Peyer's patch (tissue), 4 donors: Measurements from ENCODE around the gene RMDN3. TPM values are rescaled to one million over a fixed set of nuclear protein-coding genes. Genes with fewer than 3 reads are reported as not detected.

Experiments used
- DNase-seq, 3 donors: peaks; one replicate each; pipeline ENCODE4 v3.0.0-alpha.2; 2017 to 2019
- H3K27ac ChIP-seq, 4 donors: fragments of 200-600 bp; sonication (generic); one replicate each; pipeline ENCODE4 v1.5.1; 2016 to 2019
- H3K27me3 ChIP-seq, 2 donors: fragments of 200-600 bp; sonication (generic); one replicate each; pipeline ENCODE4 v1.5.1; 2019
- H3K36me3 ChIP-seq, 3 donors: fragments of 200-600 bp; sonication (generic); one replicate each; pipeline ENCODE4 v1.5.1; 2016 to 2019
- H3K4me1 ChIP-seq, 4 donors: fragments of 200-600 bp; sonication (generic); one replicate each; pipeline ENCODE4 v1.5.1; 2016 to 2019
- H3K4me3 ChIP-seq, 4 donors: fragments of 200-600 bp; sonication (generic); 1 replicate in 3 of 4; 2 replicates in 1 of 4; pipeline ENCODE4 v1.5.1; 2016 to 2019; ENCODE audit warnings: mild to moderate bottlenecking in 1 of 4
- H3K9me3 ChIP-seq, 4 donors: fragments of 200-600 bp; sonication (generic); one replicate each; pipeline ENCODE4 v1.5.1; 2016 to 2019; ENCODE audit warnings: mild to moderate bottlenecking in 1 of 4
- POLR2A ChIP-seq, 2 donors: fragments of 450-650 bp; IDR thresholded peaks; one replicate each; pipeline ENCODE4 v1.5.1; 2017; ENCODE audit warnings: antibody characterized with exemption in 2 of 2, mild to moderate bottlenecking in 2 of 2, moderate library complexity in 2 of 2
- small RNA-seq, 2 donors: library from RNA; depleted of rRNA; stranded (forward); fragments of <200 nt; gene quantifications; one replicate each; pipeline ENCODE3, GENCODE V24; 2016
- total RNA-seq, 4 donors: library from RNA; depleted of rRNA; stranded (reverse); fragments of >200 nt; gene quantifications; one replicate each; pipeline ENCODE4 v1.1.0, GENCODE V29; 2016
- TF ChIP-seq, protein P1 (sequence below), 6 experiments: fragments of 450-650 bp in 4 of 6; fragments of 200-600 bp in 2 of 6; sonication (generic) in 1 of 6; IDR thresholded peaks; one replicate each; pipeline ENCODE4 v1.5.1; 2017 to 2019; ENCODE audit warnings: antibody characterized with exemption in 6 of 6, mild to moderate bottlenecking in 3 of 6, moderate library complexity in 1 of 6

The RMDN3 gene
- total RNA-seq, 4 donors from 2014 or later, result 69.2 to 94.7 (median 74.0) TPM

- peaks cover 0 to 16% (median 6%) of the 10 kb centered on the region in 4 donors for H3K4me1 ChIP-seq
- no peaks in the 10 kb centered on the region for H3K9me3 ChIP-seq
- H3K27ac ChIP-seq, result peak overlapping the region; percentile 96 to 98 (median 98)
- no peaks in the 10 kb centered on the region for H3K27me3 ChIP-seq
- H3K36me3 ChIP-seq, result no peaks in the 10 kb centered on the region
- TF ChIP-seq, protein P1, sequence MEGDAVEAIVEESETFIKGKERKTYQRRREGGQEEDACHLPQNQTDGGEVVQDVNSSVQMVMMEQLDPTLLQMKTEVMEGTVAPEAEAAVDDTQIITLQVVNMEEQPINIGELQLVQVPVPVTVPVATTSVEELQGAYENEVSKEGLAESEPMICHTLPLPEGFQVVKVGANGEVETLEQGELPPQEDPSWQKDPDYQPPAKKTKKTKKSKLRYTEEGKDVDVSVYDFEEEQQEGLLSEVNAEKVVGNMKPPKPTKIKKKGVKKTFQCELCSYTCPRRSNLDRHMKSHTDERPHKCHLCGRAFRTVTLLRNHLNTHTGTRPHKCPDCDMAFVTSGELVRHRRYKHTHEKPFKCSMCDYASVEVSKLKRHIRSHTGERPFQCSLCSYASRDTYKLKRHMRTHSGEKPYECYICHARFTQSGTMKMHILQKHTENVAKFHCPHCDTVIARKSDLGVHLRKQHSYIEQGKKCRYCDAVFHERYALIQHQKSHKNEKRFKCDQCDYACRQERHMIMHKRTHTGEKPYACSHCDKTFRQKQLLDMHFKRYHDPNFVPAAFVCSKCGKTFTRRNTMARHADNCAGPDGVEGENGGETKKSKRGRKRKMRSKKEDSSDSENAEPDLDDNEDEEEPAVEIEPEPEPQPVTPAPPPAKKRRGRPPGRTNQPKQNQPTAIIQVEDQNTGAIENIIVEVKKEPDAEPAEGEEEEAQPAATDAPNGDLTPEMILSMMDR (IDR thresholded peaks at IDR 0.05), result no peak
- TF ChIP-seq POLR2A (IDR thresholded peaks at IDR 0.05), result no peak
- DNase-seq, result peak in 1 of 3 donors; percentile 41
- peak overlapping the region; percentile 74 to 94 (median 86) for H3K4me3 ChIP-seq
These were observed 61.0 kb downstream of the RMDN3 start for GRCh38 chr15:40693904-40694687.

- no peaks in the 10 kb centered on the region for H3K9me3 ChIP-seq
- H3K36me3 ChIP-seq, result no peaks in the 10 kb centered on the region
- peak overlapping the region in 1 of 4 donors; percentile 38 for H3K27ac ChIP-seq
- no peak overlapping the region for H3K4me3 ChIP-seq
- TF ChIP-seq, protein P1 (IDR thresholded peaks at IDR 0.05), result no peak
- no peak for TF ChIP-seq POLR2A (IDR thresholded peaks at IDR 0.05)
- no peaks in the 10 kb centered on the region for H3K27me3 ChIP-seq
- no peak for DNase-seq
- peaks cover 0 to 16% (median 6%) of the 10 kb centered on the region in 4 donors for H3K4me1 ChIP-seq
These were observed 63.3 kb downstream of the RMDN3 start for GRCh38 chr15:40691737-40692136.

- TF ChIP-seq, protein P1 (IDR thresholded peaks at IDR 0.05), result no peak
- TF ChIP-seq POLR2A (IDR thresholded peaks at IDR 0.05), result no peak
- no peaks in the 10 kb centered on the region for H3K9me3 ChIP-seq
These were observed 65.9 kb downstream of the RMDN3 start for GRCh38 chr15:40688932-40689799.

More at GRCh38 chr15:40688932-40689799, 65.9 kb downstream of the RMDN3 start:
- Histone ChIP-seq H3K4me1 (peaks cover 0 to 9% (median 4%) of the 10 kb centered on the region in 4 donors), H3K4me3 (no peak overlapping the region), H3K27ac (no peak overlapping the region), H3K36me3 (no peaks in the 10 kb centered on the region), H3K27me3 (no peaks in the 10 kb centered on the region)
- no peak for DNase-seq

Small RNA genes within 50 kb of the gene (small RNA-seq; reads per million reads assigned to genes)
- gene SUMO2P15, result 0 reads per million in 2 donors

Other genes with a start within 250 kb of the RMDN3 start
- gene CCDC32, start 190.2 kb downstream of the RMDN3 start, total RNA-seq, result 10 to 100 TPM; 31.2 to 41.3 (median 32.2) TPM
- 10 to 100 TPM in 1 of 4 donors, 1 to 10 TPM in 3; 4.7 to 21.5 (median 6.8) TPM for gene RPUSD2, start 186.0 kb downstream of the RMDN3 start, total RNA-seq
- 10 to 100 TPM in 2 of 4 donors, 1 to 10 TPM in 2; 6.6 to 26.6 (median 12.8) TPM for gene KNL1, start 161.0 kb downstream of the RMDN3 start, total RNA-seq
- gene RAD51, start 60.1 kb downstream of the RMDN3 start, total RNA-seq, result 1 to 10 TPM in 3 of 4 donors, not detected in 1; 1.1 to 7.4 (median 1.2) TPM
- gene GCHFR, start 8.8 kb upstream of the RMDN3 start, total RNA-seq, result 100 to 1,000 TPM in 3 of 4 donors, 10 to 100 TPM in 1; 81.7 to 286 (median 136) TPM
- 1 to 10 TPM in 2 of 4 donors, not detected in 2; 1.1 to 1.3 TPM for gene C15orf62, start 14.7 kb upstream of the RMDN3 start, total RNA-seq
- gene ZFYVE19, start 51.8 kb upstream of the RMDN3 start, total RNA-seq, result 100 to 1,000 TPM in 1 of 4 donors, 10 to 100 TPM in 3; 56.9 to 110 (median 79.9) TPM
- gene DNAJC17, start 52.2 kb upstream of the RMDN3 start, total RNA-seq, result 10 to 100 TPM; 26.9 to 37.1 (median 32.9) TPM
- gene PPP1R14D, start 73.5 kb upstream of the RMDN3 start, total RNA-seq, result 100 to 1,000 TPM in 2 of 4 donors, 10 to 100 TPM in 2; 42.9 to 217 (median 148) TPM
- 100 to 1,000 TPM; 103 to 991 (median 784) TPM for gene SPINT1, start 88.8 kb upstream of the RMDN3 start, total RNA-seq
- 1 to 10 TPM in 1 of 4 donors, under 1 TPM in 2, not detected in 1; 0.67 to 1.6 (median 0.88) TPM for gene RHOV, start 119.0 kb upstream of the RMDN3 start, total RNA-seq
- 10 to 100 TPM; 15.7 to 26.8 (median 23.8) TPM for gene VPS18, start 139.2 kb upstream of the RMDN3 start, total RNA-seq
- gene DLL4, start 174.1 kb upstream of the RMDN3 start, total RNA-seq, result 10 to 100 TPM in 3 of 4 donors, 1 to 10 TPM in 1; 7.8 to 15.3 (median 12.3) TPM
- 1 to 10 TPM in 1 of 4 donors, not detected in 3; 2.4 TPM for gene CHAC1, start 198.2 kb upstream of the RMDN3 start, total RNA-seq